ENCODE measurements around the gene DAPK1.

Gene DAPK1

DNA sequence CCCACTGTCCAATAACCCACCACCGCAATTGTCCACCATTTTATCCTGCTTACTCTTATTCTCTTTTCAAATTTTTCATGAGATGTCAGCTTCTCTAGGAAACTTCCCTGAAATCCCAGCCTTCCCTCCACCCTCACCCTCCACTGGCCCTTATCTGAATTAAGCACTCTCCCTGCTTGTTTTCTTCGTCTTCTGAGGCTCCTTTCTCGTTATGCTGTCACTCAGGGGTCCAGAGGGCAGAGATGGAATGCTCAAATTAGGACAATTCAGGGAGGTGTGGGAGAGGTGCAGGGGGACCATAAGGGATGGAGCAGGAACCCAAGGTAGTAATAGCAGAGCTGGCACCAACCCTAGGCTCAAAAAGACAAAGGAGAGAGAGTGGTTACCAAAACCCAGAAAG lies 5.0 kb upstream of the DAPK1 start:
- TF ChIP-seq EGR1 (IDR thresholded peaks at IDR 0.05) (no peak), RAD21 (IDR thresholded peaks at IDR 0.05; ENCODE audit: low read depth) (no peak)

DNA sequence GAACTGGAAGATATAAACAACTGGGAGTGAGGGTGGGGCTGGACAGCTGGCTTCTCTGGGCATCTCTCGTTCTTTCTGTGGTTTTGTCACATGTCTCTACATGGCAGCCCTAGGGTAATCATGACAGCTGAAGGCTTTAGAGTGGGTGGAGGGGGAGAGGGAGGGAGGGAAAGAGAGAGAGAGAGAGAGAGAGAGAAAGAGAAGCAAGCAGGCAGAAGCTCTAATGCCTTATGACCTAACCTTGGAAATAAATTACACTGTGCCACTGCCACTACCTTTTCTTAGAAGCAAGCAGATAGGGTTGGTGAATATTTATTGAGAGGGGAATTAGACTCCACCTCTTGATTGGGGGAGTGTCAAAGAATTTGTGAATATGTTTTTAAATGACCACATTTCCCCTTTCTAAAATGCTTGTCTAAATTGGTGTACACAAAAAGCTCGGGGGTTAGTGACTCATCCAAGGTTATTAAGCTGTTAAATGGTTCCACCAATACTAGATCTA lies 2.6 kb upstream of the DAPK1 start:
- TF ChIP-seq, protein P1, sequence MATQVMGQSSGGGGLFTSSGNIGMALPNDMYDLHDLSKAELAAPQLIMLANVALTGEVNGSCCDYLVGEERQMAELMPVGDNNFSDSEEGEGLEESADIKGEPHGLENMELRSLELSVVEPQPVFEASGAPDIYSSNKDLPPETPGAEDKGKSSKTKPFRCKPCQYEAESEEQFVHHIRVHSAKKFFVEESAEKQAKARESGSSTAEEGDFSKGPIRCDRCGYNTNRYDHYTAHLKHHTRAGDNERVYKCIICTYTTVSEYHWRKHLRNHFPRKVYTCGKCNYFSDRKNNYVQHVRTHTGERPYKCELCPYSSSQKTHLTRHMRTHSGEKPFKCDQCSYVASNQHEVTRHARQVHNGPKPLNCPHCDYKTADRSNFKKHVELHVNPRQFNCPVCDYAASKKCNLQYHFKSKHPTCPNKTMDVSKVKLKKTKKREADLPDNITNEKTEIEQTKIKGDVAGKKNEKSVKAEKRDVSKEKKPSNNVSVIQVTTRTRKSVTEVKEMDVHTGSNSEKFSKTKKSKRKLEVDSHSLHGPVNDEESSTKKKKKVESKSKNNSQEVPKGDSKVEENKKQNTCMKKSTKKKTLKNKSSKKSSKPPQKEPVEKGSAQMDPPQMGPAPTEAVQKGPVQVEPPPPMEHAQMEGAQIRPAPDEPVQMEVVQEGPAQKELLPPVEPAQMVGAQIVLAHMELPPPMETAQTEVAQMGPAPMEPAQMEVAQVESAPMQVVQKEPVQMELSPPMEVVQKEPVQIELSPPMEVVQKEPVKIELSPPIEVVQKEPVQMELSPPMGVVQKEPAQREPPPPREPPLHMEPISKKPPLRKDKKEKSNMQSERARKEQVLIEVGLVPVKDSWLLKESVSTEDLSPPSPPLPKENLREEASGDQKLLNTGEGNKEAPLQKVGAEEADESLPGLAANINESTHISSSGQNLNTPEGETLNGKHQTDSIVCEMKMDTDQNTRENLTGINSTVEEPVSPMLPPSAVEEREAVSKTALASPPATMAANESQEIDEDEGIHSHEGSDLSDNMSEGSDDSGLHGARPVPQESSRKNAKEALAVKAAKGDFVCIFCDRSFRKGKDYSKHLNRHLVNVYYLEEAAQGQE (IDR thresholded peaks at IDR 0.05; ENCODE audit: low read depth) = no peak
- no peak for TF ChIP-seq ZBTB7A (IDR thresholded peaks at IDR 0.05; ENCODE audit: low read depth)
- TF ChIP-seq YY1 (IDR thresholded peaks at IDR 0.05; ENCODE audit: low read depth) = no peak
- no peak for TF ChIP-seq EGR1 (IDR thresholded peaks at IDR 0.05)

DNA sequence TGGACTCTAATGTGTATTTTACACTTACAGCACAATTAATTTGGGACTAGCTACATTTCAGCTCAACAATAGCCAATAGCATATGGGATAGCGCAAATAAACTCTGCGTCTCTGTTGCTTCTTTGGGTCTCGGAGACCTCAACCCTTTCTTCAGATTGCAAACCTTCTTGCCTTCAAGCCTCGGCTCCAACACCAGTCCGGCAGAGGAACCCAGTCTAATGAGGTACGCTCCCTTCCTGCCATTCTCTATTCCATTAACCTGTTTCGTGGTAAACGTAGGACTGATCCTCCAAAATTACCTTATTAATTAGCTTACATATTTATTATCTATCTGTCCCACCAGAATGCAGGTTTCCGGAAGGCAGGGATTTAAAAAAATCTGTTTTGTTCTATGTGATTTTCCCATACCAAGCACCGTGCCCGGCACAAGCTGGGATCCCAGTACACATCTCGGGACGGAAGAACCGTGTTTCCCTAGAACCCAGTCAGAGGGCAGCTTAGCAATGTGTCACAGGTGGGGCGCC lies 525 bp upstream of the DAPK1 start:
- no peak for TF ChIP-seq NFIC (IDR thresholded peaks at IDR 0.05)
- TF ChIP-seq CEBPB (IDR thresholded peaks at IDR 0.05) = no peak
- TF ChIP-seq FOXM1 (IDR thresholded peaks at IDR 0.05; ENCODE audit: borderline replicate concordance, low read depth) = no peak
- TF ChIP-seq TCF12 (IDR thresholded peaks at IDR 0.05; ENCODE audit: low read depth) = no peak
- TF ChIP-seq, protein P1 (IDR thresholded peaks at IDR 0.05; ENCODE audit: low read depth) = no peak
- TF ChIP-seq CREB1 (IDR thresholded peaks at IDR 0.05; ENCODE audit: low read depth) = no peak
- no peak for TF ChIP-seq RAD21 (IDR thresholded peaks at IDR 0.05; ENCODE audit: low read depth)
- no peak for TF ChIP-seq EGR1 (IDR thresholded peaks at IDR 0.05)
- TF ChIP-seq YY1 (IDR thresholded peaks at IDR 0.05; ENCODE audit: low read depth) = no peak
- TF ChIP-seq, protein P2, sequence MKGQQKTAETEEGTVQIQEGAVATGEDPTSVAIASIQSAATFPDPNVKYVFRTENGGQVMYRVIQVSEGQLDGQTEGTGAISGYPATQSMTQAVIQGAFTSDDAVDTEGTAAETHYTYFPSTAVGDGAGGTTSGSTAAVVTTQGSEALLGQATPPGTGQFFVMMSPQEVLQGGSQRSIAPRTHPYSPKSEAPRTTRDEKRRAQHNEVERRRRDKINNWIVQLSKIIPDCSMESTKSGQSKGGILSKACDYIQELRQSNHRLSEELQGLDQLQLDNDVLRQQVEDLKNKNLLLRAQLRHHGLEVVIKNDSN (IDR thresholded peaks at IDR 0.05) = no peak
- TF ChIP-seq ZBTB7A (IDR thresholded peaks at IDR 0.05; ENCODE audit: low read depth) = no peak
- no peak for TF ChIP-seq EP300 (IDR thresholded peaks at IDR 0.05; ENCODE audit: borderline replicate concordance)
- no peak for TF ChIP-seq TEAD4 (IDR thresholded peaks at IDR 0.05)
- TF ChIP-seq TAF1 (IDR thresholded peaks at IDR 0.05; ENCODE audit: low read depth) = no peak
- TF ChIP-seq, protein P3, sequence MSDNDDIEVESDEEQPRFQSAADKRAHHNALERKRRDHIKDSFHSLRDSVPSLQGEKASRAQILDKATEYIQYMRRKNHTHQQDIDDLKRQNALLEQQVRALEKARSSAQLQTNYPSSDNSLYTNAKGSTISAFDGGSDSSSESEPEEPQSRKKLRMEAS (IDR thresholded peaks at IDR 0.05) = no peak

DNA sequence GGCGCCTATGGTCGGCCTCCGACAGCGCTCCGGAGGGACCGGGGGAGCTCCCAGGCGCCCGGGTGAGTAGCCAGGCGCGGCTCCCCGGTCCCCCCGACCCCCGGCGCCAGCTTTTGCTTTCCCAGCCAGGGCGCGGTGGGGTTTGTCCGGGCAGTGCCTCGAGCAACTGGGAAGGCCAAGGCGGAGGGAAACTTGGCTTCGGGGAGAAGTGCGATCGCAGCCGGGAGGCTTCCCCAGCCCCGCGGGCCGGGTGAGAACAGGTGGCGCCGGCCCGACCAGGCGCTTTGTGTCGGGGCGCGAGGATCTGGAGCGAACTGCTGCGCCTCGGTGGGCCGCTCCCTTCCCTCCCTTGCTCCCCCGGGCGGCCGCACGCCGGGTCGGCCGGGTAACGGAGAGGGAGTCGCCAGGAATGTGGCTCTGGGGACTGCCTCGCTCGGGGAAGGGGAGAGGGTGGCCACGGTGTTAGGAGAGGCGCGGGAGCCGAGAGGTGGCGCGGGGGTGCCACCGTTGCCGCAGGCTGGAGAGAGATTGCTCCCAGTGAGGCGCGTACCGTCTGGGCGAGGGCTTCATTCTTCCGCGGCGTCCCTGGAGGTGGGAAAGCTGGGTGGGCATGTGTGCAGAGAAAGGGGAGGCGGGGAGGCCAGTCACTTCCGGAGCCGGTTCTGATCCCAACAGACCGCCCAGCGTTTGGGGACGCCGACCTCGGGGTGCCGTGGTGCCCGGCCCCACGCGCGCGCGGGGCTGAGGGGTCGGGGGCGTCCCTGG lies 561 bp downstream of the DAPK1 start:
- no peak for TF ChIP-seq RAD21 (IDR thresholded peaks at IDR 0.05; ENCODE audit: low read depth)

DNA sequence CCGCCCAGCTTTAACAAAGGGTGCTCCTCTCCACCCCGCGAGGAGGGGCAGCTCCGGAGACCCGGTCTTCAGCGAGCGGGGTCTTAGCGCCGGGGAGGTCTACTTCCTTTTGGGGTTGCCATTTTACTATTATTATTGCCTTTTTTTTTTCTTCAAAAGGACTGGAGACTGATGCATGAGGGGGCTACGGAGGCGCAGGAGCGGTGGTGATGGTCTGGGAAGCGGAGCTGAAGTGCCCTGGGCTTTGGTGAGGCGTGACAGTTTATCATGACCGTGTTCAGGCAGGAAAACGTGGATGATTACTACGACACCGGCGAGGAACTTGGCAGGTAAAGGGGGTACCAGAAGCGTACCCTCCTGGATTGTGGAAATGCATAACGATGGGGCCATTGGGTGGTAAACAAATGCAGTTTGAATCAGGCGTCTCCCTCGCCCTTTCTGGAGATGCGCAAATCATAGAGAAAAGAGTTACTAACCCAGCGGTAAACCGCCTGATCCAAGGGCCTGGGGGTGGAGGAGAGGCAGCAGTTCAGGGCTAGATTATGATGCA lies 1.2 kb downstream of the DAPK1 start:
- no peak for TF ChIP-seq TCF12 (IDR thresholded peaks at IDR 0.05; ENCODE audit: low read depth)
- TF ChIP-seq RAD21 (IDR thresholded peaks at IDR 0.05; ENCODE audit: low read depth) = no peak
- TF ChIP-seq FOXM1 (IDR thresholded peaks at IDR 0.05; ENCODE audit: borderline replicate concordance, low read depth) = no peak
- TF ChIP-seq, protein P3 (IDR thresholded peaks at IDR 0.05) = no peak
- no peak for TF ChIP-seq CREB1 (IDR thresholded peaks at IDR 0.05; ENCODE audit: low read depth)
- TF ChIP-seq, protein P1 (IDR thresholded peaks at IDR 0.05; ENCODE audit: low read depth) = no peak
- TF ChIP-seq TEAD4 (IDR thresholded peaks at IDR 0.05) = no peak
- no peak for TF ChIP-seq ZBTB7A (IDR thresholded peaks at IDR 0.05; ENCODE audit: low read depth)
- TF ChIP-seq, protein P2 (IDR thresholded peaks at IDR 0.05) = no peak
- TF ChIP-seq EP300 (IDR thresholded peaks at IDR 0.05; ENCODE audit: borderline replicate concordance) = no peak
- TF ChIP-seq CEBPB (IDR thresholded peaks at IDR 0.05) = no peak
- no peak for TF ChIP-seq YY1 (IDR thresholded peaks at IDR 0.05; ENCODE audit: low read depth)
- no peak for TF ChIP-seq EGR1 (IDR thresholded peaks at IDR 0.05)
- no peak for TF ChIP-seq TAF1 (IDR thresholded peaks at IDR 0.05; ENCODE audit: low read depth)
- no peak for TF ChIP-seq NFIC (IDR thresholded peaks at IDR 0.05)

All from Ishikawa (cell line).